NCI-H226 (cell line): ENCODE results near the gene CHKB.
"Not testable (repeated sequence)": the region's sequence is repeated elsewhere in the genome, so short reads cannot be mapped to it uniquely, and the experiment has no call there.

Experiments used
- DNase-seq: peaks from one replicate; pipeline ENCODE4 v3.0.0-alpha.2; 2015

The CHKB gene

DNA sequence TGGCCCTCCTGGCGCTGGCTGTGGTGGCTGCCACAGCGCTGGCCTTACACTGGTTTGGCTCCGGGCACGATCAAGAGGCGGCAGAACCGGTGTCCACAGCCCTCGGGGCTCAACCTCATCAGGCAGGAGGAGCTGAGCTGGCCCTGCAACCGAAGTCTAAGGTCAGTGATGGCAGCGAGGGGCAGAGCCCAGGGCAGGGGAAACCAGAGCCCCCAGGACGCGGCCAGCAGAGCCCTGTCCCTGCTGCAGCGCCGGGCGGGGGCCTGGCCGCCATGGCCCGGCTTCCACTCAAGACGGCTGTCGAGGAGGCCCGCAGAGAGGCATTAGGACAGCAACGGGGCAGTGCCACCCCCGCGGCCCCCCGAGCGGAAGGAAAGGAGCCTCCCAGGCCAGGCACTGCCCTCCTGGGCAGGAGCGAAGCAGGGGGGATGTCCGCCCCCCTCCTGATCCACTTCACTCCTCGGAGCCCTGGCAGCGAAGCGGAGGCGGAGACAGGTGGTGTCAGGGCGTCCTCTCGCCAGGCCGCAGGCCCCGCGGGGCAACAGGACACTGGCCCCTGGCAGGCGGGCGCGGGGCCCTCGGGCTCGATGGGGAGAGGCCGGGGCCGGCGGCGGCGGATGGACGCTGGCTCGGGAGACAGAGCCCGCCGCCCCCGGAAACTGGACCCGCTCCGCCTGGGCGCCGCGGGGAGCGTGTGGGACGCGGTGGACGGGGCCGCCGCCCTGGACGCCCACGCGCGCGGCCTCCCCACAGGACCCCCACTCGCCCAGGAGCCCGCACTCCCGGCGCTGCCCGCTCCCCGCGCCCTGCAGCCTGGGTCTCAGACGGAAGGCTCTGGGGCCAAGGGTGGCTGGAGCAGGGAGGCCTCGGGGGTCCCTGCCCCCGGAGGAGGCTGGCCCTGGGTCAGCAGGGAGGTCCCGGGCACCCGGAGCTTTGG, 36.1 kb downstream of the CHKB start:
- no peak for DNase-seq

GRCh38 chr22:50545522-50546325, 36.9 kb downstream of the CHKB start, which contains the start of gene KLHDC7B:
TSS of gene KLHDC7B (plus strand) at chr22:50545899. CDS start at chr22:50546244, 345 bp downstream.
- peak; percentile 18 for DNase-seq

- peak; percentile 63 for DNase-seq
Observed at GRCh38 chr22:50544746-50545253, 37.8 kb downstream of the CHKB start.

- peak; percentile 60 for DNase-seq
Observed at GRCh38 chr22:50544078-50544745, 38.4 kb downstream of the CHKB start.

DNA sequence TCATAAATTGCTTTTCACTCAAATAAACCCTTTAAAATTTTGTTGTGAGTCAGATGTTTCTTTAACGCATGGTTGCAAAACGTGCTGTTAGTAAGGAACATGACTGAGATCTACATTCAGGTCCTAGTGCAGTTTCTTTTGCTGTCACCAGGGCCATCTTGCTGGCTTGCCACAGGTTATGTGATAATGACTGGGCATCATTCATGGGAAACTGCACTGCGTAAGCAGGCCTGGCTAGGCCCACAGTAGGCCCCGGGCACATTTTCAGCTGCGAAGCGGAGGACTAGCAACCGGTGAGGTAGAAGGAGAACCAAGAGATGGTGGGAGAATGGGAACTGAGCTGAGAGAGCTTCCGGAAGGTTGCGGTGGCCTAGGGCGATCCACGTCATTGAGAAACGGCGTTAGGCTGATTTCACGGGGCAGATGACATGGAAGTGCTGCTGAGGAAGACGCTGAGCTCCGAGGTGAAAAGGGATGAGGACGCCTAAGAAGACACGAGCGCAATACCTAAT, 40.2 kb downstream of the CHKB start:
- no peak for DNase-seq

GRCh38 chr22:50541667-50542026, 41.0 kb downstream of the CHKB start:
- DNase-seq, result peak; percentile 46

DNA sequence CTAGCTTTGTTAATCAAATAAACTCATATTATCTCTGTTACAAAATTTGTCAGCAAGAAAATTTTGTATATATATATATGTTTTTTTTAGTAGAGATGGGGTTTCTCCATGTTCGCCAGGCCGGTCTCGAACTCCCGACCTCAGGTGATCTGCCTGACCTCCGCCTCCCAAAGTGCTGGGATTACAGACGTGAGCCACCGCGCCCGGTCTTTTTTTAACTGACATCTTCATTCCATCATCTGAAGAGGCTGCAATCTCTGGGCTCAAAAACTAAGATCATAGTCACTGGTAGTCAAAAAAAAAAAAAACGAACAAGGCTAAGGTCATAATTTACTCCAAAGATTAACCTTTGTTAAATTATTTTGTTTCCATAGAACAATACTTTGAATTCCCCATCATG, 42.3 kb downstream of the CHKB start:
- no peak for DNase-seq

DNA sequence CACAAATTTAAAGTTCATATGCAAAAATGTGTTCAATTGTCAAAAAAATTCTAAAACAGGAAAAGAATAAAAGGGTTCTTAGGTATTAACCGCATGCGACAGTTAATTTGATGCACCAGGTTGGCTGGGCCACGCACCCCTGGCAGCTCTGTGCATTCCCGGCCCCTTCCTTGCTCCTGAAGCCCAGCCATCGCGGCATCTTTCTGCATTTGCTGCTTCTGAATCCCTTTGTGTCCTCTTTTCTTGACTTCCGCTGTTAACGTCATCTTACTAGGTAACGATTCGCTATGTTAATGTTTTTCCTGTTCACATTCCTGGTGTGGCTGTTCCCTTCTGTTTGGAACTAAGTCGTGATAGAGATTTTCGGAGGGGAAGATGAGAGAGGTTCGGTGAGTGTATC, 44.9 kb downstream of the CHKB start:
- DNase-seq, result no peak

GRCh38 chr22:50536226-50536625, 46.4 kb downstream of the CHKB start:
- no peak for DNase-seq

DNA sequence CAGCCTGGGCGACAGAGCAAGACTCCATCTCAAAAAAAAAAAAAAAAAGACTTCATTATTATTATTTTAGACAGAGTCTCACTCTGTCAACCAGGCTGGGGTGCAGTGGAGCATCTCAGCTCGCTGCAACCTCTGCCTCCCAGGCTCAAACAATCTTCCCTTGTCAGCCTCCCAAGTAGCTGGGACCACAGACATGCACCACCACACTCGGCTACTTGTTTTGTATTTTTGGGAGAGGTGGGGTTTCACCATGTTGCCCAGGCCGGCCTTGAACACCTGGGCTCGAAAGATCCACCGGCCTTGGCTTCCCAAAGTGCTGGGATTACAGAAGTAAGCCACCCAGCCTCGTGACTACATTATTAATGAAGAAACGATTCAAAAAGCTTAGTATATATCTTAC, 47.5 kb downstream of the CHKB start:
- no peak for DNase-seq

- DNase-seq, result not testable (repeated sequence)
Observed at GRCh38 chr22:50533856-50534711, 48.6 kb downstream of the CHKB start.

- DNase-seq, result no peak
Observed at GRCh38 chr22:50532824-50533796, 49.5 kb downstream of the CHKB start.

GRCh38 chr22:50531962-50532674, 50.5 kb downstream of the CHKB start:
- DNase-seq, result peak; percentile 49

- peak; percentile 27 for DNase-seq
Observed at GRCh38 chr22:50531546-50531961, 51.1 kb downstream of the CHKB start.

GRCh38 chr22:50530877-50531545, 51.6 kb downstream of the CHKB start:
- peak; percentile 81 for DNase-seq

DNA sequence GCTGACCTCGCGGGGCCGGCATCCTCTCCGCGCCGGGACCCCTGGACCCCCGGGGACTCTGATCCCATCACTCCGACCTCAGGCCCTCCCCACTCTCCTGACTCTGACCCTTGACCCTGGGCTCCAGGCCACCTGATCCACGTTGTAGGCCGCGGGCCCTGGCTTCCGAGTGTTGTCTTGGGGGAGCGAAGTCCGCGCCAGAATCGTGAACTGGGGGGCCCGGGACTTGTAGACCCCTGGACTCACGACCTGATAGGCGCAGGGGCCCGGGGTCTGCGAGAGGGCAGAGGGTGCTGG, 52.1 kb downstream of the CHKB start:
- DNase-seq, result no peak

- DNase-seq, result peak; percentile 49
Observed at GRCh38 chr22:50529897-50530579, 52.6 kb downstream of the CHKB start, which contains the start of gene TYMP. TSS of gene TYMP (minus strand) at chr22:50530012. CDS start at chr22:50529709, 303 bp downstream.

DNA sequence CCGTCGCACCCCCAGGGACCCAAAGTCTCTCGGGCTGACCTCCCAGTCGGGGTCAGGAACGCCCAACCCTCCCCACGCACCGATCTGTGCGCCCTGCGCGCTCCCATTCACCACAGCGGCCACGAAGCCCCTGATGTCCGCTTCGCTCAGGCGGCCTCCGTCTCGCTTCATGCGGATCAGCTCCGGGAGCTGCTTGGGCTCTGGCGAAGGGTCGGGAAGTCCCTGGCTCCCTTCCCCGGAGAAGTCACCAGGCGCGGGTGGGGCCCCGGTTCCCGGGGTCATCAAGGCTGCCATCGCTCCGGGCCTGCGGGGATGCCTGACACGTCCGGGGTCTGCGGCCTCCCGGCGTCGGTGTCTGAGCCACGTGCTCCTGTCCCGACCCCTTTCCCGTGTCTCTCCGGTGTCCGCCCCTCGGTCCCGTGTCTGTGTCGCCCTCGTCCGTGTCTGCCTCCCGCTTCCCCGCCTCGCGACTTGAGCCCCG, 53.2 kb downstream of the CHKB start:
- no peak for DNase-seq
